Stimulated activated CD8-positive, alpha-beta memory T cell treated with anti-CD3 and anti-CD28 coated beads, Interleukin-15, amount 100 ng/mL, for 24 hours (primary cell): Measurements from ENCODE around the gene EEF1AKMT1.

ENCODE experiments used
- DNase-seq: peaks from one replicate; pipeline ENCODE4 v3.0.0-alpha.2; 2020; ENCODE audit warnings: low read depth

Gene EEF1AKMT1

DNA sequence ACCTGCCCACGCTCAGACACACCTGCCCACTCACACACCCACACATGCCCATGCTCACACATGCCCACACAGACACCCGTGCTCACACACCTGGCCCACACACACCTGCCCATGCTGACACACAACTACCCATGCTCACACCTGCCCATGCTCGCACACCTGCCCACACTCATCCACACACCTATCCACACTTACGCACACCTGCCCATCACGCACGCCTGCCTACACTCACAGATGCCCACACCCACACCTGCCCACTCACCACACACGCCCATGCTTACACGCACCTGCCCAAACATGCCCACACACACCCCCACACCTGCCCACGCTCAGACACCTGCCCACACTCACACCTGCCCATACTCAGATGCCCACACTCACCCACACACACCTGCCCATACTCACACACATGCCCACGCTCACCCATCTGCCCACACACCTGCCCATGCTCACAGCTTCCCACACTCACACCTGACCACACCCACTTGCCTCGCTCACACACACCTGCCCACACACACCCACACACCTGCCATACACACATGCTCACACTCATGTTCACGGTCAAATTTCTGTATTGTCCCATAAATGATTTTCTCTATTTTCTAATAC, 54.7 kb downstream of the EEF1AKMT1 start:
- DNase-seq, result no peak

DNA sequence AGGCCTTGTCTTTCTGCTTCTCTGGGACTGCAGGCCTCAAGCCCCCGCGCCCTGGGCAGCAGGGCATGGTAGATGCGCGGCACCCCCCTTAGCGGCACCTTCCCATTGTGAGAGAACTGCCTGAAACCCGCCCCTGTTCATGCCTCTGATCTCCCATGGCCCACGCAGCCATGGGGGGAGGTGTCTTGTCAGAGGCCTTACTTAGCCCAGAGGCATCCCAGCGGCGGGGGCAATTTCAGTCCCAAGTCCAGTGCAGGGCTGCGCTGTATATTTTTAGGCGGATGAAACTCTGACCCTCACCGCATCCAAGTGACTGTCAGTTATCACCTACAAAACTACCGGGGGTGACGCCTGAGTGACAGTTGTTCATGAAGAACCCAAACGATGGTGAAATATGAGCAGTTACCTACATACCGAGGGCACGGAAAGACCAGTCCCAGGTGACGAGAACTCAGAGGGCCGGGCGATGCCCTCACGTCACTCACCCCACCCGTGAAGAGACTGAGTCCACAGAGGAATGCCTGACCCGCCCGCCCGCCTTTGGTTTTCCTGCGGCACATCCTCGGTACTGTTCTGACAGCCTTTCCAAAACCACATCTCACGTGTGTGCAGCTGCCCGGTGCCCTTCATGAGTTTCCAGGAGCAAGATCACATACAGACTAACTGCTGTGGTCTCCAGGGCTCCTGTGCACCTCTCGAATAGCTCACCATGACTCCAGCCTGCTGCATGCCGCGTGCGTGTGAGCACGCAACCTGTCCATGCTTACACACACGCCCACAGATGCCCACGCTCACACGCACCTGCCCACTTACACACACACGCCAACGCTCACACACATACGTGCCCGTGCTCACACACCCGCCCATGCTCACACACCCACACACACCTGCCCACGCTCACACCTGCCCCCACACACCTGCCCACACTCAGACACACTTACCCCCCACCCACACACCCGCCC, 55.9 kb downstream of the EEF1AKMT1 start:
- DNase-seq, result no peak

DNA sequence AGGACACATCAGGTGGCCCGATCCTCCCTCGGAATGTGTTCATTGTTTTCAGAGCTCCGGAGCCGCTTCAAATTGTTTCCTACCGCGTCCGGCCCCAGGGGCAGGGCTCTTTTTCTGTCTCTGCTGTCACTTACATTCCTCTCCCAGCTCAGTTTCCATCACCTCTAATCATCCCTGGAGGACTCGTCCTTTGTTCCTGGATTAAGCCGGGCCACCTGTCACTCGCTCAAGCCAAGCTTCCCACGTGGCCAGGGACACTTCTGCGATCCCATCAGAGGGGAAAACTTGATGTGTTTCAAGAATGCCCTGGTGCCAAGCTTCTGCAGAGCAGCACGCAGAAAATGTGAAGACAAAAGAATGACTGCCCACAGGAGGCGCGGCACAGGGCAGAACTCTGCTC, 56.8 kb downstream of the EEF1AKMT1 start:
- no peak for DNase-seq

DNA sequence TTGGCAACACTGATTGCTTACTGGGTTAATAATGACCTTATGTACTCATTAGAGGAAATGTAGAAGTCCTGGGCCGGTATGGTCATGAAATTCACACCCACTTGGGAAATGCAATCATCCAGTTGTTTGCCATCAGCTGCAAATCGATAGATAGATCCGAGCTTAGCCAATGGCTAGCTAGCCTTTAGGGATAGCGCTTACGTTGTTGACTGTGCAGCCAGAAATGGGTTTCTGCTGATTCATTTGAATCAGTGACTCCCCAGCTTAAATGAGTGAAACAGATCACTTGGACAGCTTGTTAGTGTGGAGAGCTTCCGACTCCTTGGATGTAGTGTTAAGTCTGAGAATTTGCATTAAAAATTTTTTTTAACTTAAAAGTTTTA, 58.4 kb downstream of the EEF1AKMT1 start:
- DNase-seq, result no peak

DNA sequence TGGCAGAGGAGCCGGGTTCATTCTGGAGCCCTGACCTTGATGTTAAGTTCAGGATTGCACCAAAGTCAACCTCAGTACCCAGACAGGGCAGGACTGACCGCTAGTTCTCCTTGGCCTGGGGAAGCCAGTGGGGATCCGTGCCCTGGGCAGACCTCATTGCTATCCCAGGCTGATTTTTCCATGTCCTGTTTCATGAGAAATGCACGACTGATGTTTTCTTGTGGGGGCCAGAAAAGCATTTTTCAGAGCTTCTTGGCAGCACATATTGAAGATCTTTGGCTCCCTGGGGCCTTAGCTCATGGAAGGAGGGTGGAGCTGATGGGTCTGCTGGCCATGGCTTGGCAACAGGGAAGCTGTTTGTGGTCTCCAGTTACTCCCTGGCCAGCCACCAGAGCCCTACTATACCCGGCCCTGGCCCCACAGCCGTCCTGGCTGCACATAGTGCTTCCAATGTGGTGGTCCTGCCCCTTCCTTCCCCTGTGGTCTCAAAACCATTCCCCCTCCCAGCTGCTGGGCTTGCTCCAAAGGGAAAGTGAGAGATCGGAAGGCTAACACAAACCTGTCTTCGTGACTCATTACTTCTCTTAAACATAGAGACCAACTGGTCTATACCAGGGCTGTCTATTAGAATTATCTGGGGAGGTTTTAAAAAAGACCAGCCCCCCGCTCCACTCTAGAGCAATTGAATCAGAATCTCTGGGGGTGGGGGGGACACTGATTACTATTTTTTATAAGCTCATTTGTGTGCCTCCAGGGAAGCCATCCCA, 59.0 kb downstream of the EEF1AKMT1 start:
- no peak for DNase-seq

DNA sequence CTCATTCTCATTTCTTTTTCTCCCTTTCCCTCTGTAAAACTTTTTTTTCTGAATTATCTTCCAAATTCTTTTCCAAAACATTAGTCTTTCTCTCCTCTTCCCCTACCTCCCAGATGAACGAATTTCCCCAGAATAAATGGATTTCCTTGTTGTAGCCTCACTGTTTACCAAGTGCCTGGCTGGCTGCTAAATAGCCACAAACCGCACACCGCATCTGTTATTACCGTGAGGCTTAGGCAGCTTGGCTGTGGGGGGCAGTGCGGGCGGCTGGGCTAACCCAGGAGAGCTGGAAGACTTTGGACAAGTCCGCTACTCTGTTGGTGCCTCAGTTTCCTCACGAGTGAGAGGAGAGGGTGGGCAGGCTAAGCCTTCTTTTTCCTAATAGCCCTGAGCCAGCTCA, 59.6 kb downstream of the EEF1AKMT1 start:
- no peak for DNase-seq

DNA sequence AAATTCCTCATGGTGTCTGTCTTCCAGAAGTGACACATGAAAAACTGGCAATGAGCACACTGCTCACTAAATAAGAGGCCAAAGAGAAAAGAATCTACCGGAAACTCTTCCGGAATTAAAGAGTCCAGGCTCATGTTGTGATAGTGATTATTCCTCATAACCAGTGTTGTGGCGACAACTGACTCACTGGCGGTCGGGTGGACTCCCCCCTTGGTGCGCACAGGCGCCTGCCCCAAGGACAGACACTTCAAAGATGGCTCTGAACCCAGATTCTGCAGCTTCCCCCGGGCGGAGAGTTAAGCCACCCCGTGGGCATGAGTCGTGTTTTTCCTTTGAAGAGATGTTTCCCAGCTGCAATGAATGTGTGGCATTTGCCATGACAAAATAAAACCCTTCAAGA, 60.0 kb downstream of the EEF1AKMT1 start:
- no peak for DNase-seq

DNA sequence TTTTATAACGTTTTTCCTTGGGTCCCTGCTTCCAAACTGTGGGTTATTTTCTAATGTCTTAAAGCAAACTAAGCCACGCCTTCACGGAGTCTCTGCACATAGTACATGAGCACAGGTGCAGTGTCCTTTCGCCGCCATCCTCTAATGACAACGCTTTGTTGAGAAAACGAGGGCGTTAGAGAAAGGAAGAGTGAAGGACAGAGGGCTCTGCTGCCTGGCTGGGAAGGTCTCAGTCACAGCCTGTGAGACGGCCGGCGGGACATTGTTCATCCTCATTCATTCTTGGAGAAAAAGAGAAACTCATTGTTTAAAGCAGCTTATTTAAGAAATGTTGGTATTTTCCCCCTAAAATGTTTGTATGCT, 60.8 kb downstream of the EEF1AKMT1 start:
- no peak for DNase-seq

DNA sequence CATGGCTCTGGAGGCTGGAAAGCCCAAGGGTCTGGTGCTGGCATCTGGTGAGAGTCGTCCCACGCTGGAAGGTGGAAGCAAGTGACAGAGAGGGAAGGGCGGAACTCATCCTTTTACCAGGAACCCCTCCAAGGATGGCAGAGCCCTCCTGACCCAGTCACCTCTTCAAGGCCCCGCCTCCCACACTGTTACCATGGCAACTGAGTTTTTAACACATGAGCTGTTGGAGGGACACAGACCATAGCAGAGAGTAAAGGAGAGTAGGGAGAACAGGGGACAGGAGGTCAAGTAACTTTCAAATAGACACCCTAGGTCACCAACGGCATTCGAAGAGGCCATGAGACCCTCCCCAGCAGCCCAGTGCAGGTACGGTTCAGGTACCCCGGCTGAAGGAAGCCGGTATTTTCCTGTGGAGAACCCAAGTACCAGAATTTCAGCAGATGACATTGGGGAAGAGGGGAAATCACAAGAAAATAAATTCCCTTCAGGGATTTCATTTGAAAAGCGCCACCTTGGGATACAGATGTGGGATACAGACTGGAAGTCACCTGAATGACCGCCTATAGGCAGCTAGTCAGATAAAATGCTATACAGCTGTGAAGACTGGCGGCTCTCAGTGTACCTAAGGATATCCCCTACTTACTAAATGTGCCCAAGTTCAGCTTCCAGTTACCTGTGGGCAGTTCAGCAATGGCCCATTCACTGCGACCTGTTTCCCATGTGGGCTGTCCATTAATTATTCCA, 62.3 kb downstream of the EEF1AKMT1 start:
- no peak for DNase-seq

DNA sequence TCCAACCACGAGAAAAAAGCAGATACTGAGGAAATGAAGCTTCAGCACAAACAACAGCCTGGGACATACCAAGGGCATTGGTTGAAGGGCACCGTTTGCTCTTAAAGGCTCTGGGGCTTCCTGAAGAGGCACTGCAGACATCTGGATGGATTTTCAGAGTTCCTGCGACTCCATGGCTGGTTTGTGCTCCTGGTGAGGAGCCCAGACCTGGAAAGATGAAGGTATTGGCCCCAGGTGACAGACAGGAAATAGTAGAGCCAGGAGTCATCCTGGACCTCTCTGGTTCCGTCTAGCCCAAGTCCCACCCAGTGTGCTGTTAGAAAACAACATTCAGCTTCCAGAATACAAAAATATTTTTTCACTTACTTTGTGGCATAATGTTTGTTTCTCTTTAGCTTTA, 64.0 kb downstream of the EEF1AKMT1 start:
- no peak for DNase-seq

DNA sequence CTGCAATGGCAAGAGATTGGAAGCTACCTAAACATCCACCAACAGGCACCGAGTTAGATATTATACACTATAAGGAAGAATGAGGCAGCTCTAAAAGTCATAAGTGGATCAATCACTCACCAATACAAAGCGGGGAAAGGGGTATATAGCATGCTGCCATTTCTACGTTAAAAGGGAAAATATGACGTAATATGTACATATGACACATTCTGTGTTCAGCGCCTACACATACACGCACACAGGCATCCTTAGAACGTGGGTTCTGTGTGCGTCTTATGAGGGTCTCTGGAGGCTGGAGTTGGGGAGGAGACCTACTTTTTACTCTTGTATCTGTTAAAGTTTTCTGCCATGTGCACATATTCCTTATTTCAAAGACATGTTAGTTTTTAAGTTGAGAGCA, 64.4 kb downstream of the EEF1AKMT1 start:
- no peak for DNase-seq

DNA sequence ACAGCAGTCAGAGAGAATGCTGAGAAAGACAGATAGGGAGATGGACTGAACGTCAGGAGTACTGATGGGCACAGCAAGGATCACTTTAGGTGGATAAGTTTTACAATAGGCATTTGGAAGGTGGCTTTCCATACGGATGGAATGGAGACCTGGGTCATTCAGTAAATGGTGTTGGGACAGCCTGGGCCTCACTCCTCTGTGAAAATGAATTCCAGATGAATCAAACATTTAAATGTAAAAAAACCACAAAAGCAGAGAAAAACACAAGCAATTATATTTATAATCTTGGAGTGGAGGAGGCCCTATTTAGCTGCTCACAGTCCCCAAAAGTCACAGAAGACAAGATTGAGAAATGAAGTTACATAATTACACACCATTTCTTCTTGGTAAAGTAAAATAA, 65.5 kb downstream of the EEF1AKMT1 start:
- DNase-seq, result no peak

DNA sequence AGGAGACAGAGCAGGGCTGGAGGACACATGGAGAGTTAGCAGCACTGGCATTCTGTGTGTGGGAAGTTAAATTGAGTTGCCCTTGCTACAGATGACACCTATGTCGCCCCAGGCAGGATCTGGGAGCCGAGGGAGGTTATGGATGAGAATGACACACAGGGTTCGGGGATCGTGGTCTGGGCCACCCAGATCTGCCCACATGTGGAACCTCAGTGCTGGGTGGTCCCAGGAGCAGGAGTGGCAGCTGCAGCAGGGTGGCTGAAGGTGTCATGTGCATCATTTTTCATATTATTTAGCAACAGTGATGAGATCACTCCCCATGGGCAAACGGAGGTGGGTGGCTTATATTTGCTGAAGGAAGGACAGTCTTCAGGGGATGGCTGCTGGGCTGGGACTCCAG, 67.1 kb downstream of the EEF1AKMT1 start:
- no peak for DNase-seq

DNA sequence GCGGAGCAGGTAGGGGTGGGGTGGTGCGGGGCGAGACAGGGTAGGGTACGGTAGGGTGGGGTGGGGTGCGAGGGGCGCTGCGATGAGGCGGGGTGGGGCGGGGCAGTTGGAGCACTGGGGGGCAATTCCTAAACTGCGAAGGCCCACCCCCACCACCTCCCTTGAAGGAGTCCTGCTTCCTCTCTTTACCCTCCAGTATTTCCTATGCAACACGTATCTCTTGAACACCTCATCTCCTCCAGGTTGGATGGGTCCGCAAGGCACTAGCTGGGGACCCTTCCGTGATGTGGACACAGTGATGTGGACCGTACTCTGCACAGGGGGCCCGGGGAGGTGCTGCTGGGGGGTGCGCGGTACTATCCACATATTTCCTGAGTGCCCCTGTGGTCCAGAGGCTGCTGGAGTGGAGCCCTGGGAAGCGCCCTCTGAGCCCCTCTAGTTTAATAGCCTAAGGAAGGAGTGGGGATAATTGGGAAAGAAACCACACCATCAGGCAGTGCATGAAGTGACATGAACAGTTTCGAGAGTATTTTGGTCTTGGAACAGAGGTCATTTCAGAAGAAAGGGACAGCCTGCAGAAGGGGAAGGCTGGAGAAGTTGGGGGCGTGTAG, 69.2 kb downstream of the EEF1AKMT1 start:
- DNase-seq, result no peak

DNA sequence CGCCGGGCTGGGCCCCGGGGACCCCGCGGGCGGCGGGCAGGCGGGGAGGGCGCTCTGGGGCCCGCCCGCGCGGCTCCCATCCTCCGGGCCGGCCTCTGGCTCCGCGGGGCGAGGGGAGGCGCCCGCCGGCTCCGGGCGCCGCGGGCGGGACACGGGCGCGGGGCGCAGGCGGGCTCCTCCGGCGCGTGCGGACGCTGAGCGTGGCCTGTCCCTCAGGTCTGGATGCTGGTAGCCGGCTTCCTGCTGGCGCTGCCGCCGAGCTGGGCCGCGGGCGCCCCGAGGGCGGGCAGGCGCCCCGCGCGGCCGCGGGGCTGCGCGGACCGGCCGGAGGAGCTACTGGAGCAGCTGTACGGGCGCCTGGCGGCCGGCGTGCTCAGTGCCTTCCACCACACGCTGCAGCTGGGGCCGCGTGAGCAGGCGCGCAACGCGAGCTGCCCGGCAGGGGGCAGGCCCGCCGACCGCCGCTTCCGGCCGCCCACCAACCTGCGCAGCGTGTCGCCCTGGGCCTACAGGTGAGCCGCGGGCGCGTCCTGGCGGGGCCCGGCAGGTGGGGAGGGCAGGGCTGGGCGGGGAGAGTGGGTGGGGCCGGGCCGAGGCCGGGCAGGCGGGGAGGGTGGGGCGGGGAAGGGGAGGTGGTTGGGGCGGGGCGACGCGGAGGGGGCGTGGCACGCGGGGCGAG, 69.8 kb downstream of the EEF1AKMT1 start:
- peak; percentile 39 for DNase-seq

DNA sequence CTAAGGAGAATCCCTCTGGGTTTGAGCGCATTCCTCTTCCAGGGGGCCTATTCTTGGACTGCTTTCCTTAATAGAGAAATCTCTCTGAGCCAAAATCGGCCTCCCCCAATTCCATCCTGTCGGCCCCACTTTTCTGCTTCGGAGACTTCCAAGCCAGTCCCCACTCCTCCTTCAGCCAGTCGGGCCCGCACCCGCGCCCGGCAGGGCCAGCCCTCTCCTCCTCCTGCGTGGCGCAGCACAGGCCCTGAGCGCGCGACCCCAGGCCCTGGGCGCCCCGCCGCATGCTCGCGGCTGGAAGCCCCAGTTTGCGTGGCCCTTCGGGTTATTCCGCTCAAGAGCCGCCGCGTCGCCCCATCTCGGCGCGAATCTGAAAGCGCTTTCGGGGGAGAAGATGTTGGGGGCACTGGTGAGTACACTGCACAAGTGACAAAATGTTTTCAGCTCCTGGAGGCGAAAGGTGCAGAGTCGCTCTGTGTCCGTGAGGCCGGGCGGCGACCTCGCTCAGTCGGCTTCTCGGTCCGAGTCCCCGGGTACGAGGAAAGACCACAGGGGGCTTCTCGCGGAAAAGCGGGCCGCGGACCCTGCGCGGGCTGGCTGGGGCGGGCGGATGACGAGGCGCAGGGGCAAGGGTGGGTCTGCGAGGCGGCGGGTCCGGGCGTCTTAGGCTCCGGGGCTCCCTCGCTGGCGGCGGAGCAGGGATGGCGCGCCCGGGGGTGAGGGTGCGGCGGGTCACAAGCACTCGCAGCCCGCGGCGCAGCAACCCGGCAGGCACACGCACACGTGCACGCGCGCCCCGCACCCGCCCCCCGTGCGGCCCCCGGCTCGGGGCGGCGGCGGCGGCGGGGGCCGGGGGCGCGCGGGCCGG, 70.6 kb downstream of the EEF1AKMT1 start, which contains the start of gene IL17D:
Gene IL17D (plus strand): TSS at position 785 of the 865 bp plus-strand sequence. CDS start 303 bp downstream, outside the sequence.
- DNase-seq, result no peak

DNA sequence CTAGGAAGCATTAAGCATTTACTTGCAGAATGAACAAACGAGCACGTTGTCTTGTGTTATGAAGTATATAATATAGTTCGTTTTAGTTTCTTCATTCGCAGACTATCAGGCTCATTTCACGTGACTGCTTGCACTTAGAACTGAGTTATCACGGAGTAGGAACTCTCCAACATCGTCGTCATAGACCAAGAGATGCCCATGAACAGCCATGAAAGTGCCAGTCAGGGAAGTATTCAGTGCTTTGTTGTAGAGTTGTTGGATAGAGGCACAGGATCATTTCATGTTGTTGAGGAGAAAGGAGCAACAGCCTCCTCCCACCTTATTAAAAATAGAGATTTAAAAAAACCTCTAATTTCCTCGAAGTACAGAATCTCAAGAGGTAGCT, 71.2 kb downstream of the EEF1AKMT1 start:
- DNase-seq, result no peak

DNA sequence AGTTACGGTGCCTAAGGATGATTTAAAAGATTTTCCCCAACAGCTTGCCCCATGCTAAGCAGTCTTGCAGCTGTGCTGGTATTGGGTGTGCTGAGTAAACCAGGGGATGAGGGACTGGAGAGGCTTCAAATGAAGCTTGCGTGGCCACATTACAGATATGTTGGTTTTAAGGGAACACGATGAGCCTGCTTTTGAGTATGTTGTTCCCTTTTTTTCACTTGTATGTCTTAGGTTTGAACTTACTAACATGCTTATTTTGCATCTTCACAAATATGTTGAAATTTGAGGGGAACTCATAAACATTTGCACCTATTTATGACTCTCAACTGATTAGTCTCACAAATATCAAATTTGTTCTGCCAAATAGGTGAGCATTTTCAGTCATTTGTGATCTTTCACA, 72.3 kb downstream of the EEF1AKMT1 start:
- DNase-seq, result no peak

DNA sequence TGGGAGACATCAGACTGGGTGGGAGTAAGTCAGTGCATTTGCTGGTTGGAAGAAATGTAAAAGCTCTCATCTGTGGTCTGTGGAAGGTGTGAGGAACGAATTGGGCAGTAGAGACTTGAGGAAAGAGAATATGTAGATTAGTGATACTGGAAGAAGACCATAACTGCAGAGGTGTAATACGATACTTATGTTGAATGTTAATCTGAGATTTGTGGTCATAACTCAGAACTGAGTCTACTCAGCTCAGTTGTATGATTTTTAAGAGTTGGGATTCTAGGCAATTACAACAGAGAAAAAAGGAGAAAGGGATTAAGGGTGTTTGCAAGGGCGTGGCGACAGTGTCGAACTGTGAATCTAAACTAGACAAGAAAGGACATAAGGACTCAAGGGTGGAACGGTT, 73.5 kb downstream of the EEF1AKMT1 start:
- DNase-seq, result no peak

DNA sequence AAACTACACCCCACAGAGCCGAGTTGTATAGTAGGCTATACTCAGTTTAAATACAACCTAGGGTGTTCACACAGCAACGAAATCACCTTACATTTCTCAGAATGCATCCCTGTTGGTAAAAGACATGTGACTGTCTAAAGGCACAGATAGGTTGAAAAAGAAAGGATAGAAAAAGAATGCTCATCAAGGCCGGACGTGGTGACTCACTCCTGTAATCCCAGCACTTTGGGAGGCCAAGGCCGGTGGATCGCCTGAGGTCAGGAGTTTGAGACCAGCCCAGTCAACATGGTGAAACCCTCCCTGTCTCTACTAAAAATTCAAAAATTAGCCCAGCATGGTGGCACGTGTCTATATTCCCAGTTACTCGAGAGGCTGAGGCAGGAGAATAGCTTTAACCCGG, 74.0 kb downstream of the EEF1AKMT1 start:
- DNase-seq, result no peak
